Measurements from ENCODE around the gene TMEM167A. TPM values are rescaled to one million over a fixed set of nuclear protein-coding genes. Genes with fewer than 3 reads are reported as not detected.

TMEM167A gene
- total and polyA plus RNA-seq, 4 donors: 80.1 to 137 (median 118) TPM

DNA sequence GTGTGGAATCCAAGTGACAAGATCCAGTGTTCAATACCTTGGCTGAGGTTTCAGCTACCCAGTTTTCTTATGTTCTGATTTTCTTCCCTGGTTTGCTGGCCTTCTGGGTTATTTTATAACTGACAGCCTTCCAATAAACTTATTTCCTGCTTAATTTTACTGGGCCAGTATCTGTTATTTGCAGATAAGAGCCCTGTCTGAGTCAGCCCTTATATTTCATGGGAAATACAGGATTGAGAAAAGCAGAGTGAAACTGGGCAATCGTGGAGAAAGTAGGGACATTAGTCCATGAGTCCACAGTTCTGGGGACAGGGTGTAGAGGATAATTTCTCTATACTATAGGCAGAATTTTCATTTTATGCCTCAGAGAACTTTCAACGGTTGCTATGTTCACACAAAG, 32.3 kb downstream of the TMEM167A start:
- Histone ChIP-seq H3K9me3 (ENCODE audit: control insufficient read depth, insufficient read depth, low read length) (no peaks in the 10 kb centered on the region), H3K27me3 (ENCODE audit: control insufficient read depth, insufficient read depth, low read length) (no peaks in the 10 kb centered on the region)
- no CpG with 5 or more reads among the region's 2 CpGs for WGBS (ENCODE audit: insufficient coverage)

DNA sequence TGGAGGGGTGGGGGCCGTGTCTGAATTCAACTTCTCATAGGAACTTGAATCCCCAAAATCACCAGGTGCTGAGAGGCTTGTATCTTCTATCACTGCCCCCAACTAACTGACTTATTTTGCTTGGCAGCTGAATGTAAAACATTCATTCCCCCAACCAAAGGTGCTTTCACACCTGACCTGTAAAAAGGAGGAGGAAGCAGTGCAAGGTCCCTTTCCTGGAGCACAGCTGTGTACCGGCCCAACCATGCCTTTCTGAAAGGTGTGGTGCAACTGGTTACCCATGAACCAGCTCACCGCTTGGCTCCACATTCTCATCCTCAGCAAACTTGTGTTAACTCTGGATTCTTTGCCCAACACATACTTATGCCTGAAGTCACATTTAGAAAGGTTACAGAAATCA, 34.7 kb downstream of the TMEM167A start:
- no peaks in the 10 kb centered on the region for H3K27me3 ChIP-seq (ENCODE audit: control insufficient read depth, insufficient read depth, low read length)
- no CpG with 5 or more reads among the region's 3 CpGs for WGBS (ENCODE audit: insufficient coverage)
- no peaks in the 10 kb centered on the region for H3K36me3 ChIP-seq (ENCODE audit: control insufficient read depth, insufficient read depth, low read length)
- no peak overlapping the region for H3K4me3 ChIP-seq (ENCODE audit: low read depth, low read length)
- no peak overlapping the region for H3K27ac ChIP-seq (ENCODE audit: low read depth, low read length)
- H3K9me3 ChIP-seq (ENCODE audit: control insufficient read depth, insufficient read depth, low read length): no peaks in the 10 kb centered on the region
- no peak for DNase-seq (ENCODE audit: low read depth in 4 of 6, low spot score in 6 of 6)
- H3K4me1 ChIP-seq (ENCODE audit: control insufficient read depth, insufficient read depth, low read length): no peaks in the 10 kb centered on the region

More for the DNA sequence above, 32.3 kb downstream of the TMEM167A start:
- DNase-seq (ENCODE audit: low read depth in 4 of 6, low spot score in 6 of 6): no peak
- no peaks in the 10 kb centered on the region for H3K4me1 ChIP-seq (ENCODE audit: control insufficient read depth, insufficient read depth, low read length)
- H3K4me3 ChIP-seq (ENCODE audit: low read depth, low read length): no peak overlapping the region
- no peaks in the 10 kb centered on the region for H3K36me3 ChIP-seq (ENCODE audit: control insufficient read depth, insufficient read depth, low read length)
- no peak overlapping the region for H3K27ac ChIP-seq (ENCODE audit: low read depth, low read length)

DNA sequence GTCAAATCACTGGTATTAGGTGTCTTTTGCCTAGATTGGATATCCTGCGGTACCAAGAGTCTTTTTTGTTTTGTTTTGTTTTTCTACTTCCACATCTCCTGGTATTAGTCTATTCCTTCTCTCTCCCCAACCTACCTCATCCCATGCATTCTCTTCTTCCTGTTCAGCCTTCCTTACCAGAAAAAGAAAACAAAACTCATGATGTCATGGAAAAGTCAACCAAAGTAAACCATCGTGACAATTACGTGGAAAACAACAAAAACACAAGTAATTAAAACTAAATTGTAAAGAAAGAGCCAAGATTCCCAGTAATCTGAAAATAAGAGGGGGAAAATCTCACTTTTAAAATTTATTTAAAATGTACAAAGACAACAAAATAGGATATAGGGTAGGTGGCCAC, 38.3 kb downstream of the TMEM167A start:
- Histone ChIP-seq H3K27ac (ENCODE audit: low read depth, low read length) (no peak overlapping the region), H3K9me3 (ENCODE audit: control insufficient read depth, insufficient read depth, low read length) (no peaks in the 10 kb centered on the region), H3K4me1 (ENCODE audit: control insufficient read depth, insufficient read depth, low read length) (peaks cover 6% of the 10 kb centered on the region), H3K36me3 (ENCODE audit: control insufficient read depth, insufficient read depth, low read length) (no peaks in the 10 kb centered on the region), H3K4me3 (ENCODE audit: low read depth, low read length) (no peak overlapping the region), H3K27me3 (ENCODE audit: control insufficient read depth, insufficient read depth, low read length) (no peaks in the 10 kb centered on the region)
- DNase-seq (ENCODE audit: low read depth in 4 of 6, low spot score in 6 of 6): no peak
- no CpG with 5 or more reads among the region's 3 CpGs for WGBS (ENCODE audit: insufficient coverage)

DNA sequence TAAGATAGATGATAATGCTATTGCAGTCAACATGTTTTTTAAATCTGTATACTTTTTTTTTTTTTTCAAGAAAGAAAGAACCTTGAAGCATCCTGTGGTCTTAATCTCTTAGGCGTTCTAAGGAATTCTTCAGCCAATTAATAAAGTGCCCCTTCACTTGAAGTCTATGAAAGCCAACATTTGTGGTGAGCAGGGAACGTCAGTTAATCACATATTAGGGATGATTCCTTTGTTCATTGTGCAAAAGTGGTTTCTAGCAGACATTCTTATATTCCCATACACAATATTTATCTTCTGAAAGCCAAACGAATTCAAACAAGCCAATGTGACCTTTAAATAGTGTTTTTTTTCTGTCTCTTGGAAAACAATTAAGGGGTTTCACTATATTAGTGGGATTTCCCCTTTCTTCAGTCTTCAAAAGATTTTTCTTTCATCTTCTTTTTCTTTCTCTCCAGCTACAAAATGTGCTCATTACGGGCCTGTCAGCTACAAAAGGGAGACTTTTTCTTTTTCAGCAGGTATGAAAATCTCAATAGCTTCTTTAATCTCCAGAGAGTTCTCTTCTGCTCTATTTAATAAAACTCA, 40.1 kb downstream of the TMEM167A start:
- peak in 1 of 6 donors; percentile 32 for DNase-seq (ENCODE audit: low read depth in 4 of 6, low spot score in 6 of 6)
- Histone ChIP-seq H3K27me3 (ENCODE audit: control insufficient read depth, insufficient read depth, low read length) (no peaks in the 10 kb centered on the region), H3K9me3 (ENCODE audit: control insufficient read depth, insufficient read depth, low read length) (no peaks in the 10 kb centered on the region), H3K27ac (ENCODE audit: low read depth, low read length) (no peak overlapping the region), H3K4me3 (ENCODE audit: low read depth, low read length) (no peak overlapping the region), H3K4me1 (ENCODE audit: control insufficient read depth, insufficient read depth, low read length) (peaks cover 6% of the 10 kb centered on the region), H3K36me3 (ENCODE audit: control insufficient read depth, insufficient read depth, low read length) (no peaks in the 10 kb centered on the region)
- no CpG with 5 or more reads among the region's 4 CpGs for WGBS (ENCODE audit: insufficient coverage)

DNA sequence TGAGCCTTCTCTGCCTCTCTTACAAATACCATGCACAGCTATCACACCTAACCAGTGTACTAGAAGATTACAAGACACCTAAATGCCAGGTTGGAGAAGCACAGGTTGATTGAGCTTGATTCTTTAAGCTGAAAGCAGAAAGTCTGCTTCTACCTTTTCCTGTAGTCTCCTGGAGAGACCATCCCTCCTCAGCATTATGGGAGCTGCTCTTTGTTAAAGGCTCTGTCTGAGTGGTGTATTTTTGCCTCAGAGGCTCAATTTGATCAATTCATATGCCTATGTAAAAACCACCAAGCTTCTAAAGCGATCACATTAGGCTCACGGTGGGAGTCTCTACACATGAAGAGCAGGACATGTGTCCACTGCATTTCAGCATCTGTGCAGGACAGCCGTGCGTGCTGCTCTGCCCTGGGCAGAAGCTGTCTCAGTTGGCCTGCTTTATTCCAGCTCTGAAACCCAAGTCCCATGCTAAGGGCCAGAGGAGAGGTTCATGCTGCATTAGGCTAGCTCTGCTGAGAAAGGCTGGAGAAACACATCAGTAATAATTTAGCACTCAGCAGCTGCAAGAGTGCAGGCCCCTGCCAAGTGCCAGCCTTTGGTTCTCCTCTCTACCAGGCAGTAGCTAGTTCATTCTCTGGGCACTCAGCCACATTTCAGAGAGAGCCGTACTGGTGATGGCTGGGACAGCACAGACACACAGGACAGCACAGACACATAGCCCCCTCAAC, 41.7 kb downstream of the TMEM167A start:
- H3K9me3 ChIP-seq (ENCODE audit: control insufficient read depth, insufficient read depth, low read length): no peaks in the 10 kb centered on the region
- no peaks in the 10 kb centered on the region for H3K36me3 ChIP-seq (ENCODE audit: control insufficient read depth, insufficient read depth, low read length)
- 24% methylated on average over 4 of the region's 5 CpGs for WGBS (ENCODE audit: insufficient coverage)
- H3K27me3 ChIP-seq (ENCODE audit: control insufficient read depth, insufficient read depth, low read length): no peaks in the 10 kb centered on the region
- peaks cover 6% of the 10 kb centered on the region for H3K4me1 ChIP-seq (ENCODE audit: control insufficient read depth, insufficient read depth, low read length)
- no peak overlapping the region for H3K4me3 ChIP-seq (ENCODE audit: low read depth, low read length)
- H3K27ac ChIP-seq (ENCODE audit: low read depth, low read length): peak overlapping the region; percentile 74
- DNase-seq (ENCODE audit: low read depth in 4 of 6, low spot score in 6 of 6): peak; percentile 72 to 96 (median 84)

DNA sequence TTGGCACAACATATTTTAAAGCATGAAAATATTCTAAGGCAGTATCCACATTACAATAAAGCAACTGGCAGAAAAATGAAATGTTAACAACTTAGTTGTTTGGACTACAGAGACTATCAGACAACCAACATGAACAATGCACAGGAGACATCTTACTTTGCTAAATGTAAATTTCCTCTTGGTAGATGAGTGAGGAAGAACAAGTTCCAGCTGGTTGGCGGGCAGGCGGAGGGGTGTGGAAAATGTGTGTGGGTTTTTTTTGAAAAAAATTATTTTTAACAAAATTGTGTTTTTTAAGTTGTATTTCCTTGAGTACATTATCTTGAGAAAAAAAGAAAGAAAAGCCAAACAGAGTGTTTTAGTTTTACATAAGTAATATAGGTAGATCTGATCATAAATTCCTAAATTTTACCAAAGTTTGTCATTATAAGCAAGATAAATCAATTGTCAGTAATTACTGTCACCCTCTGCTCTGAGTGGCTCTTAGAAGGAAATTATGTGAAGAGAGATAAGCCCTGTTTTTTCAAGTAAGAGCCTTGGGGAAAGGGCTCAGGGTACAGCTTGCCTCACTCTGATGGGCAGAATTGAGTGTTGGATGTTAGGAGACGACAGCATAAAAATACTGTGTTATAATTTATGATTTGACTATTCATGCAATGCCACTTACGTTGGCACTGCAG, 42.5 kb downstream of the TMEM167A start:
- H3K4me3 ChIP-seq (ENCODE audit: low read depth, low read length): no peak overlapping the region
- no peak overlapping the region for H3K27ac ChIP-seq (ENCODE audit: low read depth, low read length)
- WGBS (ENCODE audit: insufficient coverage): 80% methylated on average over 2 of the region's 4 CpGs
- H3K27me3 ChIP-seq (ENCODE audit: control insufficient read depth, insufficient read depth, low read length): no peaks in the 10 kb centered on the region
- DNase-seq (ENCODE audit: low read depth in 4 of 6, low spot score in 6 of 6): no peak
- H3K4me1 ChIP-seq (ENCODE audit: control insufficient read depth, insufficient read depth, low read length): peaks cover 6% of the 10 kb centered on the region
- no peaks in the 10 kb centered on the region for H3K36me3 ChIP-seq (ENCODE audit: control insufficient read depth, insufficient read depth, low read length)
- H3K9me3 ChIP-seq (ENCODE audit: control insufficient read depth, insufficient read depth, low read length): no peaks in the 10 kb centered on the region

DNA sequence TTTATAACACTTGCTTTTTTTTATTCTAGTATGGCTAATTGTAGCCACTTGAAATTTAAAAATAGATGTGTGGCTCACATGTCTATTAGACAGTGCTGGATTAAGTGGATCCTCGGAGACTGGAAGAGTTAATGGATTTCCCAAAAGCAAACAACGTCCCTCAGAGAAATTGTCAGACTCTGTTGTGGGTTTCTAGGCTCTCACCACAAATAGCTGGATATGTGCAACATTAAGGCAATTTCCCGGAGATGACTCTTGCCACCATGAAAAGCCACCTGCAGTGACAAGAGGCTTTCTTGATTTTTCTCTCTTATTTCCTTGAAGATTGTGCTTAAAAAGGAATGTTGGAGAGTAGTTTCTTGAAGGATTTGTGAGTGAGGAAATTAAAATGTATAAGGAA, 43.2 kb downstream of the TMEM167A start:
- Histone ChIP-seq H3K27me3 (ENCODE audit: control insufficient read depth, insufficient read depth, low read length) (no peaks in the 10 kb centered on the region), H3K27ac (ENCODE audit: low read depth, low read length) (no peak overlapping the region), H3K36me3 (ENCODE audit: control insufficient read depth, insufficient read depth, low read length) (no peaks in the 10 kb centered on the region), H3K4me3 (ENCODE audit: low read depth, low read length) (no peak overlapping the region), H3K4me1 (ENCODE audit: control insufficient read depth, insufficient read depth, low read length) (peaks cover 6% of the 10 kb centered on the region), H3K9me3 (ENCODE audit: control insufficient read depth, insufficient read depth, low read length) (no peaks in the 10 kb centered on the region)
- no peak for DNase-seq (ENCODE audit: low read depth in 4 of 6, low spot score in 6 of 6)
- WGBS (ENCODE audit: insufficient coverage): no CpG with 5 or more reads among the region's 3 CpGs

DNA sequence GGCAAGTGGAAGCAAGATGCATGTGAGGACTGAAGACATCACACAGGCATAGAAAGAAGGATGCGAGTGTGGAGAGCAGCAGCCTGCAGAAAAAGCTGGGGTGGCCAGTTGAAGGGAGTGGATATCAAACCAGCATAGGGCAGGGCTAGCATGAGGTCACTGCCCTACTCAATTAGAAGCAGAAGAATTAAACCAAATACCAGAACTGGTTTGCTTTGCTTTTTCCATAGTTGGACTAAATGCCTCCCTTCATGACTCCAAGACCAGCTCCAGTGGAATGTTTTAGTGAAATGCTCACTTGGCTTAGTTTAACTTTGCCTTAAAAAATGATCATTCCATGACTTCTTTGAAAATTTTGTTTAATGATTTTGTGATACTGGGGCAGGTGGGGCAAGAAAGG, 45.8 kb downstream of the TMEM167A start:
- DNase-seq (ENCODE audit: low read depth in 4 of 6, low spot score in 6 of 6): no peak
- H3K4me3 ChIP-seq (ENCODE audit: low read depth, low read length): no peak overlapping the region
- no peaks in the 10 kb centered on the region for H3K36me3 ChIP-seq (ENCODE audit: control insufficient read depth, insufficient read depth, low read length)
- H3K9me3 ChIP-seq (ENCODE audit: control insufficient read depth, insufficient read depth, low read length): no peaks in the 10 kb centered on the region
- H3K27ac ChIP-seq (ENCODE audit: low read depth, low read length): no peak overlapping the region
- H3K4me1 ChIP-seq (ENCODE audit: control insufficient read depth, insufficient read depth, low read length): peaks cover 6% of the 10 kb centered on the region
- 100% methylated on average over 1 of the region's 1 CpG for WGBS (ENCODE audit: insufficient coverage)
- H3K27me3 ChIP-seq (ENCODE audit: control insufficient read depth, insufficient read depth, low read length): no peaks in the 10 kb centered on the region

DNA sequence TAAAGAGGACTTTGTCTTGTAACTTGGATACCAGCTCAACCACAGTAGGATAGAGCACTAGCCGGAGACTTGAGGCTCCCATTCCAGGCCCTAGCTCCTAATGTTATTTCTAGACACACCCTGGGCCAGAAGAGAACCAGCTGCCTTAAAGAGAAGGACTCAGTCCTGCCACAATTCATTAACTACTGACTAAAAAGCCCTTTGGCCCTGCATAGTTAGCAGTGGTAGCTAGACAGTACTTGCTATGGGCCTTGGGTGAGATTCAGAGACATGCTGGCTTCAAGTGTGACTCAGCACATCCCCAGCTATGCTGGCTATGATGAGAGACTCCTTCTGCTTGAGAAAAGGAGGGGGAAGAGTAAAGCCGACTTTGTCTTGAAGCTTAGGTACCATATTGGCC, 47.3 kb downstream of the TMEM167A start:
- Histone ChIP-seq H3K27me3 (ENCODE audit: control insufficient read depth, insufficient read depth, low read length) (no peaks in the 10 kb centered on the region), H3K9me3 (ENCODE audit: control insufficient read depth, insufficient read depth, low read length) (no peaks in the 10 kb centered on the region), H3K27ac (ENCODE audit: low read depth, low read length) (no peak overlapping the region), H3K36me3 (ENCODE audit: control insufficient read depth, insufficient read depth, low read length) (no peaks in the 10 kb centered on the region), H3K4me1 (ENCODE audit: control insufficient read depth, insufficient read depth, low read length) (no peaks in the 10 kb centered on the region), H3K4me3 (ENCODE audit: low read depth, low read length) (no peak overlapping the region)
- DNase-seq (ENCODE audit: low read depth in 4 of 6, low spot score in 6 of 6): no peak
- 94% methylated on average over 2 of the region's 2 CpGs for WGBS (ENCODE audit: insufficient coverage)

All from spinal cord (tissue), 10 donors.